MM.1S (cell line): Measurements from ENCODE around the gene YLPM1.

Experiments
- DNase-seq: peaks from one replicate; pipeline ENCODE4 v3.0.0-alpha.2; 2015
- H2AFZ ChIP-seq: fragments of 300-600 bp; sonication (generic); 2 replicates; pipeline ENCODE4 v1.6.0; 2016; ENCODE audit warnings: antibody characterized with exemption, low read length
- H3F3A ChIP-seq: fragments of 300-600 bp; sonication (generic); 2 replicates; pipeline ENCODE4 v1.6.1; 2016; ENCODE audit warnings: mild to moderate bottlenecking, antibody characterized with exemption, low read length, moderate library complexity, mixed read lengths; ENCODE audit not compliant: insufficient read depth
- H3K27ac ChIP-seq: fragments of 300-600 bp; sonication (generic); 2 replicates; pipeline ENCODE4 v1.5.1; 2016; ENCODE audit warnings: mild to moderate bottlenecking, low read length
- H3K27me3 ChIP-seq: fragments of 300-600 bp; sonication (generic); replicated peaks from 2 replicates; pipeline ENCODE4 v1.6.0; 2016; ENCODE audit warnings: low read length; ENCODE audit not compliant: insufficient read depth
- H3K36me3 ChIP-seq: fragments of 300-600 bp; sonication (generic); replicated peaks from 2 replicates; pipeline ENCODE4 v1.6.1; 2016; ENCODE audit warnings: mild to moderate bottlenecking, low read length, mixed read lengths; ENCODE audit not compliant: insufficient read depth
- H3K4me1 ChIP-seq: fragments of 300-600 bp; sonication (generic); 2 replicates; pipeline ENCODE4 v1.6.1; 2016; ENCODE audit warnings: low read length, mixed read lengths
- H3K4me2 ChIP-seq: fragments of 300-600 bp; sonication (generic); 2 replicates; pipeline ENCODE4 v1.6.0; 2016; ENCODE audit warnings: low read depth, low read length
- H3K4me3 ChIP-seq: fragments of 300-600 bp; sonication (generic); 2 replicates; pipeline ENCODE4 v1.5.1; 2016; ENCODE audit warnings: low read length, mixed read lengths
- H3K79me2 ChIP-seq: fragments of 300-600 bp; sonication (generic); 2 replicates; pipeline ENCODE4 v1.6.1; 2016; ENCODE audit warnings: mixed run types, low read length, mixed read lengths
- H3K9ac ChIP-seq: fragments of 300-600 bp; sonication (generic); 2 replicates; pipeline ENCODE4 v1.6.1; 2016; ENCODE audit warnings: low read length, mixed read lengths
- H3K9me2 ChIP-seq: fragments of 300-600 bp; sonication (generic); replicated peaks from 2 replicates; pipeline ENCODE4 v1.6.1; 2016; ENCODE audit warnings: mild to moderate bottlenecking, low read length, mixed read lengths; ENCODE audit not compliant: insufficient read depth
- H3K9me3 ChIP-seq: fragments of 300-600 bp; sonication (generic); replicated peaks from 2 replicates; pipeline ENCODE4 v1.6.1; 2016; ENCODE audit warnings: mild to moderate bottlenecking, low read length, mixed read lengths; ENCODE audit not compliant: insufficient read depth
- H4K20me1 ChIP-seq: fragments of 300-600 bp; sonication (generic); 2 replicates; pipeline ENCODE4 v1.6.1; 2016; ENCODE audit warnings: mild to moderate bottlenecking, low read length, moderate library complexity, mixed read lengths; ENCODE audit not compliant: insufficient read depth
- CTCF ChIP-seq: fragments of 300-600 bp; sonication (generic); IDR thresholded peaks from 2 replicates; pipeline ENCODE4 v1.5.1; 2016; ENCODE audit warnings: antibody characterized with exemption, low read length, mixed read lengths
- EZH2 ChIP-seq: fragments of 300-600 bp; sonication (generic); optimal IDR thresholded peaks from 2 replicates; pipeline ENCODE3; 2017; ENCODE audit warnings: low read depth, mild to moderate bottlenecking, antibody characterized with exemption, low read length, mixed read lengths
- EZH2phosphoT487 ChIP-seq: fragments of 300-600 bp; sonication (generic); IDR thresholded peaks from 2 replicates; pipeline ENCODE4 v1.6.1; 2018; ENCODE audit warnings: antibody characterized with exemption, low read length

YLPM1 gene

DNA sequence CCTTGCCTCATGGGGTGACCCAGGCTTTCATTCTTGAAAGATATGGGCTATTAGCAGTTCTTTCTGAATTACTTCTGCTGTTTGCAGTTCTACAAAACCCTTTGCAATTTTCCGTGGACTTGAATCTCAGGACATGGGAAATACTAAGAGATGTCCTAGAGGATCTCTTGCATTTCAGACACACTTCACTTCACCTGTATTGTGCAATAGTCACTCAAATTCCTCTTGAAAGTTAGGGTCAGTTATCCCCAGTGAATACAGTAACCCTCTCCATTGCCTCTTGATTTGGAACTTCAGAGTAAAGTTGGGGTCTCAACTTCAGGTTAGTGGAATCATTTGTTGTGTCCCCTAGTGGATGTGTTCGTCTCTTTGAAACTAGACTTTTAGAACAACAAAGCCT is 31.8 kb downstream of the YLPM1 start:
- Histone ChIP-seq H4K20me1 (no peaks in the 10 kb centered on the region), H3K27me3 (no peaks in the 10 kb centered on the region), H3K4me1 (no peaks in the 10 kb centered on the region), H2AFZ (no peak overlapping the region), H3F3A (no peaks in the 10 kb centered on the region), H3K27ac (no peak overlapping the region), H3K9ac (no peak overlapping the region), H3K9me2 (no peaks in the 10 kb centered on the region), H3K4me2 (no peak overlapping the region), H3K36me3 (no peaks in the 10 kb centered on the region), H3K9me3 (no peaks in the 10 kb centered on the region), H3K79me2 (no peaks in the 10 kb centered on the region; the same call in 1 of the 2 replicates), H3K4me3 (no peak overlapping the region)
- no peak for DNase-seq
- TF ChIP-seq EZH2 (no peak), EZH2phosphoT487 (no peak), CTCF (no peak)

GRCh38 chr14:74799765-74800164 is 36.6 kb downstream of the YLPM1 start:
- Histone ChIP-seq H3K9me3 (no peaks in the 10 kb centered on the region), H3K36me3 (no peaks in the 10 kb centered on the region), H3K4me3 (no peak overlapping the region), H3K79me2 (no peaks in the 10 kb centered on the region), H2AFZ (no peak overlapping the region), H3K4me1 (no peaks in the 10 kb centered on the region), H3K9me2 (no peaks in the 10 kb centered on the region), H3K4me2 (no peak overlapping the region), H3F3A (no peaks in the 10 kb centered on the region), H3K27ac (no peak overlapping the region), H3K9ac (no peak overlapping the region), H3K27me3 (no peaks in the 10 kb centered on the region), H4K20me1 (no peaks in the 10 kb centered on the region)
- TF ChIP-seq CTCF (no peak), EZH2phosphoT487 (no peak), EZH2 (no peak)
- no peak for DNase-seq

- Histone ChIP-seq H3K36me3 (no peaks in the 10 kb centered on the region), H3K9ac (no peak overlapping the region), H2AFZ (no peak overlapping the region), H3K4me2 (no peak overlapping the region), H3K79me2 (no peaks in the 10 kb centered on the region), H3K27me3 (no peaks in the 10 kb centered on the region), H3K9me3 (no peaks in the 10 kb centered on the region), H3F3A (no peaks in the 10 kb centered on the region), H4K20me1 (no peaks in the 10 kb centered on the region), H3K4me3 (no peak overlapping the region), H3K9me2 (no peaks in the 10 kb centered on the region), H3K4me1 (no peaks in the 10 kb centered on the region), H3K27ac (no peak overlapping the region)
- DNase-seq: no peak
- no peak for TF ChIP-seq CTCF
- no peak for TF ChIP-seq EZH2
- TF ChIP-seq EZH2phosphoT487: no peak
Observed at GRCh38 chr14:74800780-74801179, 37.7 kb downstream of the YLPM1 start.
